HFFc6 (cell line): ENCODE measurements around the gene KRT84. TPM values are rescaled to one million over a fixed set of nuclear protein-coding genes. Genes with fewer than 3 reads are reported as not detected.

Source experiments
- DNase-seq: peaks from one replicate; pipeline ENCODE4 v3.0.0-alpha.2; 2018
- H3K27ac Mint-ChIP-seq: 2 replicates; pipeline ENCODE4 v1.8.0; 2020; ENCODE audit warnings: mild to moderate bottlenecking, mixed read lengths
- H3K27me3 Mint-ChIP-seq: 2 replicates; pipeline ENCODE4 v1.8.0; 2021; ENCODE audit warnings: mild to moderate bottlenecking, moderate library complexity, mixed read lengths; ENCODE audit not compliant: insufficient read depth
- H3K36me3 Mint-ChIP-seq: 2 replicates; pipeline ENCODE4 v1.8.0; 2021; ENCODE audit warnings: low read depth, mixed read lengths
- H3K4me1 Mint-ChIP-seq: 2 replicates; pipeline ENCODE4 v1.8.0; 2020; ENCODE audit warnings: low read depth, mixed read lengths
- H3K4me3 Mint-ChIP-seq: 2 replicates; pipeline ENCODE4 v1.8.0; 2020; ENCODE audit warnings: mild to moderate bottlenecking, moderate library complexity, mixed read lengths
- H3K9me3 Mint-ChIP-seq: 2 replicates; pipeline ENCODE4 v1.8.0; 2020; ENCODE audit warnings: mild to moderate bottlenecking, mixed read lengths
- total RNA-seq, 6 experiments: library from RNA; stranded (reverse); fragmentation: NEBNext Ultra II Directional; extraction: Animal tissue kit (Norgen Biotek cat#: 25700); gene quantifications; 2 replicates in 1 of 6; 3 replicates in 5 of 6; pipeline ENCODE4 v1.2.3, GENCODE V29; 2021
- TF ChIP-seq, protein P1 (sequence below): fragments of 200-600 bp; sonication (generic); IDR thresholded peaks from 2 replicates; pipeline ENCODE4 v1.5.0; 2021; ENCODE audit warnings: antibody characterized with exemption, mild to moderate bottlenecking

The KRT84 gene
- total RNA-seq, 6 experiments from 2014 or later = not detected

DNA sequence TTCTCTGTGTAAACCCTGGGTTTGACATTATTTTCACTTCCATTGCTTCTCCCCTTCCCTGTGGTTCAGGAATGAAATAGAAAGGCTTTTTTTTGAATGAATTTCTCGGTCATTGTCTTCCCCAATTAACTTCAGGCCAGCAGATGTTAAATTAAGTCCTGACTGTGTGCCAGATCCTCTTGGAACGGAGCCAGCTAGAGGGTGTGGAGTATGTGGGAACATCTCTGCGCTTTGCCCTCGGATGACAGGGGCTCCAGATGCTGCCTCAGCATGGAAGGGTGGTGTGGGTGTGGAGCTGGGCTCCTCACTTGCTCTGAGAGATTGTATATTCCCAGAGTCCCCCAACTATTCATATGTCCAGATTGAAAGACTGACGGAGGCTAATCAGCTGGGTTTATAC lies 31.3 kb downstream of the KRT84 start:
- DNase-seq = no peak
- no peak overlapping the region for H3K27ac Mint-ChIP-seq
- H3K4me3 Mint-ChIP-seq = no peak overlapping the region
- no peaks in the 10 kb centered on the region for H3K36me3 Mint-ChIP-seq
- no peaks in the 10 kb centered on the region for H3K9me3 Mint-ChIP-seq
- H3K4me1 Mint-ChIP-seq = peaks cover 14% of the 10 kb centered on the region
- H3K27me3 Mint-ChIP-seq = peaks cover 25% of the 10 kb centered on the region
- TF ChIP-seq, protein P1, sequence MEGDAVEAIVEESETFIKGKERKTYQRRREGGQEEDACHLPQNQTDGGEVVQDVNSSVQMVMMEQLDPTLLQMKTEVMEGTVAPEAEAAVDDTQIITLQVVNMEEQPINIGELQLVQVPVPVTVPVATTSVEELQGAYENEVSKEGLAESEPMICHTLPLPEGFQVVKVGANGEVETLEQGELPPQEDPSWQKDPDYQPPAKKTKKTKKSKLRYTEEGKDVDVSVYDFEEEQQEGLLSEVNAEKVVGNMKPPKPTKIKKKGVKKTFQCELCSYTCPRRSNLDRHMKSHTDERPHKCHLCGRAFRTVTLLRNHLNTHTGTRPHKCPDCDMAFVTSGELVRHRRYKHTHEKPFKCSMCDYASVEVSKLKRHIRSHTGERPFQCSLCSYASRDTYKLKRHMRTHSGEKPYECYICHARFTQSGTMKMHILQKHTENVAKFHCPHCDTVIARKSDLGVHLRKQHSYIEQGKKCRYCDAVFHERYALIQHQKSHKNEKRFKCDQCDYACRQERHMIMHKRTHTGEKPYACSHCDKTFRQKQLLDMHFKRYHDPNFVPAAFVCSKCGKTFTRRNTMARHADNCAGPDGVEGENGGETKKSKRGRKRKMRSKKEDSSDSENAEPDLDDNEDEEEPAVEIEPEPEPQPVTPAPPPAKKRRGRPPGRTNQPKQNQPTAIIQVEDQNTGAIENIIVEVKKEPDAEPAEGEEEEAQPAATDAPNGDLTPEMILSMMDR = no peak

DNA sequence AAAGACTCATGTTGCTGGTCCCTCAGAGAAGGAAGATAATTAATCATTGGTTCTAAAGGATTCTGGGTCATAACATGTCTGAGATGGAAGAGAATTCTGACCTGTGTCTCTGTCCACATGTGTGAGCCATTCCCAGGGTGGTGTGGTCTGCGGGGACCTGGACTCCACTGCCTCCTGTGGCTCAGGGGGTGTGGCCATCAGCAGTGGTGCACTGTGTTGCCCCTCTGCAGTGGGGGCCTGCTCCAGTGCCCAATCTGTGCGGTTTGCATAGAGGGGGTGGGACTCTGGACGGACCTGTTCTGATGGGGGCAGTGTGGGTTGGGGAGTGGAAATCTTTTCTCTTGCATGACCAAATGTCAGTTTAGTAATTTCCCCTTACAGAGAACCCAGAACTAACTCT lies 31.7 kb downstream of the KRT84 start:
- no peak overlapping the region for H3K4me3 Mint-ChIP-seq
- H3K4me1 Mint-ChIP-seq = peaks cover 17% of the 10 kb centered on the region
- DNase-seq = no peak
- TF ChIP-seq, protein P1 = no peak
- H3K27ac Mint-ChIP-seq = no peak overlapping the region
- H3K9me3 Mint-ChIP-seq = no peaks in the 10 kb centered on the region
- H3K27me3 Mint-ChIP-seq = peaks cover 24% of the 10 kb centered on the region
- no peaks in the 10 kb centered on the region for H3K36me3 Mint-ChIP-seq

DNA sequence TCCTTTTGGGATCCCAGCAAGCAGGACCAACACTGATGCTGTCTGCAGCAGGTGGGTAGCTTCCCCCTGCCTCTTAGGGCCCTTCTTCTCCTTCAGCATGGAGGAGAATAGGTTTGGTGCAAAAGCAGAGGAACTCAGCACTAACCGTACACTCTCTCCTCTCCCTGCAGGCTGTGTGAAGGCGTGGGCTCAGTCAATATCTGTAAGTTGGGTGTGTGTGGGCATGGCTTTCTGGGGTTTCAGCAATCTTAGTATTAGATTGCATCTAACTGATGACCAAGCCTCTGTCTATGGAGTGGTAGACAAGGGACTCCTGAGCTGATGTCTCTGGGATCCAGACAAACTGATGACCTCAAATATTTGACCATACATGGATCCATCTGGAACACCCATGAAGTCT lies 32.5 kb downstream of the KRT84 start:
- Mint-ChIP-seq H3K27me3 (peaks cover 23% of the 10 kb centered on the region), H3K27ac (no peak overlapping the region), H3K9me3 (no peaks in the 10 kb centered on the region), H3K4me3 (no peak overlapping the region), H3K36me3 (no peaks in the 10 kb centered on the region), H3K4me1 (peaks cover 17% of the 10 kb centered on the region)
- TF ChIP-seq, protein P1 = no peak
- no peak for DNase-seq

DNA sequence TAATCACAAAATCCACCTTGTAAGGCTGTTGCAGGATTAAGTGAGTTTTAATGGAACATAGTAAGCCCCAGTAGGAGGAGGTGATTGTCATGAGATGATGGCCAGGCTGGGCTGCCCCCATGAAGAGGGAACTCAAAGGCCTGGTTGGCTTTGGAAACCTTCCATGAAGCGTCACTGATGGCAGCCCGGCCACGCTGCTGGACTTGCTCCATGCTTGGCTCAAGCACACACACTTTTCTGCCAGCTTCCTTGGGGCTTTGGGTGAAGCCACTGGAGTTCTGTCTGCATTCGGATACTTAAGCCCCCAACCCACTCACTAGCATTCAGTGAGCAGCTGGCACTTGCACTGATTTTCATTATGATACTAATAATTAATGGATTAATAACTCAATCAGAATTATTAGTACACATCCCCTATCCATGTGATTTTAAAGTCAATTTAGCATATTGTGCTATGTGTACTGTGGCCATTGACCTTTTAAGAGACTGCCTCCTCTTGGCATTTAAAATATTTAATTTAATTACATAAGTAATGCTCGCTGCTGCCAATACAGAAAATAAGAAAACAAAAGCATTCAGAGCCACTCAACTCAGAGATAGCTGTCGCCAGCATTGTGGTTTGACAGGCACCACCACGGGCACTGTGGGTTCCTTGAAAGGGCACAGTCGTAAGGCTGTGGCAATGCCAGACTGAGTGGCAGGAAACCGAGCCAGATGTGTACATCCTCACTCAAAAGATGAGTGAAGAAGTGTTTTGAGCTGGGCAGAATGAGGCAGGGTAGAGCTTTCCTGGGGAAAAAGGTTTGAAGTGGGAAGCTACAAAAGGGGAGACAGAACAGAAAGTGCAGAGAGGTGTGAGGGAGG lies 34.0 kb downstream of the KRT84 start:
- TF ChIP-seq, protein P1 = no peak
- H3K4me3 Mint-ChIP-seq = no peak overlapping the region
- no peaks in the 10 kb centered on the region for H3K36me3 Mint-ChIP-seq
- H3K9me3 Mint-ChIP-seq = no peaks in the 10 kb centered on the region
- no peak for DNase-seq
- H3K4me1 Mint-ChIP-seq = peaks cover 17% of the 10 kb centered on the region
- H3K27ac Mint-ChIP-seq = no peak overlapping the region
- peaks cover 22% of the 10 kb centered on the region for H3K27me3 Mint-ChIP-seq

DNA sequence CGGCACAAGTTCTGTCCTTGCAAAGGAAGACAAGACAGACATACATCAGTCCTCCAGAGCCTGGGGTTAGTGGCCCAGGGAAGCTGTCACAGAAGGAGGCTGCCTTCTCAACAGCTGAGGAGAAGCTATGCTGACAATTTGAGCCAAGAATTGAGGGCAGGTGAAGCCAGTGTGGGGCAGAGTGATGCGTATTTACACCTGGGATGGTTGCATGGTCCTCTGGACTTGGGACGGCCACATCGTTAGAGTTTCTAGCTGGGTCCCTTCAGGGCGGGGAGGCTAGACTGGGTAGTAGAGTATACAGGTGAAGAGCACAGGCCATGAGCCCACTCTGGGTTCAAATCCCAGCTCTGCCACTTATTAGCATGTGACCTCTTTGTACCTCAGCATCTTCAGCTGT lies 34.7 kb downstream of the KRT84 start:
- TF ChIP-seq, protein P1 = no peak
- Mint-ChIP-seq H3K36me3 (no peaks in the 10 kb centered on the region), H3K9me3 (no peaks in the 10 kb centered on the region), H3K4me3 (no peak overlapping the region), H3K4me1 (peaks cover 17% of the 10 kb centered on the region), H3K27ac (no peak overlapping the region), H3K27me3 (peaks cover 29% of the 10 kb centered on the region)
- no peak for DNase-seq
